Kidney epithelial cell (primary cell): ENCODE data around the gene APBB3. TPM values are rescaled to one million over a fixed set of nuclear protein-coding genes. Genes with fewer than 3 reads are reported as not detected.

ENCODE experiments used
- DNase-seq: peaks from one replicate; pipeline ENCODE4 v3.0.0-alpha.2; 2010; ENCODE audit warnings: low read depth
- H3K27me3 ChIP-seq: 2 replicates; pipeline ENCODE4 v1.6.0; 2011; ENCODE audit warnings: low read length; ENCODE audit not compliant: control insufficient read depth, insufficient read depth
- H3K36me3 ChIP-seq: 2 replicates; pipeline ENCODE4 v1.5.1; 2011; ENCODE audit warnings: low read length; ENCODE audit not compliant: control insufficient read depth, insufficient read depth
- H3K4me3 ChIP-seq: 2 replicates; pipeline ENCODE4 v1.5.1; 2011; ENCODE audit warnings: low read depth, mild to moderate bottlenecking, control low read depth, low read length
- total RNA-seq: library from RNA; depleted of rRNA; stranded (reverse); fragments of >200 nt; gene quantifications from 2 replicates; pipeline ENCODE4 v1.2.3, GENCODE V29; 2015
- TF ChIP-seq, protein P1 (sequence below): IDR thresholded peaks from 2 replicates; pipeline ENCODE4 v1.5.1; 2011; ENCODE audit warnings: mild to moderate bottlenecking, moderate library complexity, low read length, control low read depth, inconsistent platforms; ENCODE audit not compliant: insufficient read depth, poor library complexity, severe bottlenecking

Gene APBB3
- total RNA-seq, 1 donor from 2014 or later = 13.3 TPM

DNA sequence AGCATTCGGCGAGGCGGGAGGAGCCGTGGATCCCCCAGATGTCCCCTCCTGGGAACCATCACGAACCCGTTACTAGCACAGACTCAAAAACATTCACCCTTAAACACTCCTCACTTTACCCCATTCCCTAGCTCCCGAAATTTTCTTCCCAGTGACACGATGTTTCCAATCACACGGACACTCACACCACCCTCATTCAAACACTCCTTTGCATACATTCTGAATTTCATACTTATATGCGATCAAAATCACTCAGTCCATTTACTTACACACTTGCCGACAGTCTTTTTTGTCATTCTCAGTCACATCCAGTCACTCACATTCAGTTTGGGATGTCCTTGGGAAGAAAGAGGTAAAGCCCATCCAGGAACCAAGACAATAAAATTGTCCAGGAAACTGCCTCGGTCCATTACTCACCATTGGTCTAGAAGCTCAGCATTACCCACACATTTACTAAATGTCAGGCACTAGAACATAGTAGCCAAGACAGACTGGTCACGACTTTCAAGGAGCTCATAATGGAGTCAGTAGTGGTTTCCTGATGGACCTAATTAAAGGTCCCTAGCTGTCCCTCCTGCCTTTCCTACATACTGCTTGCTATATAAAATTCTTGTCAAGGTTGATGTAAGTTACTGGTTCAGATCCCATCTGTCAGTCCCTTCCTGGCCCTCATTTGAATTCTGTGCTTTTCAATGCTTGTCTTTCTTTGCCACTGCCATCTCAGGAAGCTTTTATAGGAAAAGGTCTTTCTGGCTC is 804 bp upstream of the APBB3 start:
- no peak for DNase-seq
- H3K4me3 ChIP-seq = peak overlapping the region; percentile 82
- no peaks in the 10 kb centered on the region for H3K27me3 ChIP-seq
- peaks cover 7% of the 10 kb centered on the region for H3K36me3 ChIP-seq
- TF ChIP-seq, protein P1, sequence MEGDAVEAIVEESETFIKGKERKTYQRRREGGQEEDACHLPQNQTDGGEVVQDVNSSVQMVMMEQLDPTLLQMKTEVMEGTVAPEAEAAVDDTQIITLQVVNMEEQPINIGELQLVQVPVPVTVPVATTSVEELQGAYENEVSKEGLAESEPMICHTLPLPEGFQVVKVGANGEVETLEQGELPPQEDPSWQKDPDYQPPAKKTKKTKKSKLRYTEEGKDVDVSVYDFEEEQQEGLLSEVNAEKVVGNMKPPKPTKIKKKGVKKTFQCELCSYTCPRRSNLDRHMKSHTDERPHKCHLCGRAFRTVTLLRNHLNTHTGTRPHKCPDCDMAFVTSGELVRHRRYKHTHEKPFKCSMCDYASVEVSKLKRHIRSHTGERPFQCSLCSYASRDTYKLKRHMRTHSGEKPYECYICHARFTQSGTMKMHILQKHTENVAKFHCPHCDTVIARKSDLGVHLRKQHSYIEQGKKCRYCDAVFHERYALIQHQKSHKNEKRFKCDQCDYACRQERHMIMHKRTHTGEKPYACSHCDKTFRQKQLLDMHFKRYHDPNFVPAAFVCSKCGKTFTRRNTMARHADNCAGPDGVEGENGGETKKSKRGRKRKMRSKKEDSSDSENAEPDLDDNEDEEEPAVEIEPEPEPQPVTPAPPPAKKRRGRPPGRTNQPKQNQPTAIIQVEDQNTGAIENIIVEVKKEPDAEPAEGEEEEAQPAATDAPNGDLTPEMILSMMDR = no peak

DNA sequence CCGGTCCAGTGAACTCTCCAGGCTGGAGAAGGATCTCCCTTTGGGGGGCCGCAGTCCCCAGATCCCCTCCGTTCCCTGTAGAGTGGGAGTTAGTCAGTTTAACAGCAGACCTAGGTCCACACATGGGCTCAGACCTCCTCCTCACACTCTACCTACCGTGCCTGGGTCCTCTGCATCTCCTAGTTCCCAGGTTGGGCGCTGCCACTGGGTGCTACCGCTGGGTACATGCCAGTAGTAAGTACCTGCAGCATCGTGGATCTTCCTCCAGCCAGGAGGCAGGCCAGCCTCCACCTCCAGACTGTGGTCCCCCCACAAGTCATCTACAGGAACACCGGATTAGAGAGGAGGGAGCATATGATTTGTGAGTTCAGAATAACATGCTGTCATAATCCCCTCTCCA is 802 bp downstream of the APBB3 start:
- Histone ChIP-seq H3K27me3 (no peaks in the 10 kb centered on the region), H3K36me3 (peaks cover 7% of the 10 kb centered on the region), H3K4me3 (peak overlapping the region; percentile 82)
- no peak for DNase-seq
- TF ChIP-seq, protein P1 = no peak

DNA sequence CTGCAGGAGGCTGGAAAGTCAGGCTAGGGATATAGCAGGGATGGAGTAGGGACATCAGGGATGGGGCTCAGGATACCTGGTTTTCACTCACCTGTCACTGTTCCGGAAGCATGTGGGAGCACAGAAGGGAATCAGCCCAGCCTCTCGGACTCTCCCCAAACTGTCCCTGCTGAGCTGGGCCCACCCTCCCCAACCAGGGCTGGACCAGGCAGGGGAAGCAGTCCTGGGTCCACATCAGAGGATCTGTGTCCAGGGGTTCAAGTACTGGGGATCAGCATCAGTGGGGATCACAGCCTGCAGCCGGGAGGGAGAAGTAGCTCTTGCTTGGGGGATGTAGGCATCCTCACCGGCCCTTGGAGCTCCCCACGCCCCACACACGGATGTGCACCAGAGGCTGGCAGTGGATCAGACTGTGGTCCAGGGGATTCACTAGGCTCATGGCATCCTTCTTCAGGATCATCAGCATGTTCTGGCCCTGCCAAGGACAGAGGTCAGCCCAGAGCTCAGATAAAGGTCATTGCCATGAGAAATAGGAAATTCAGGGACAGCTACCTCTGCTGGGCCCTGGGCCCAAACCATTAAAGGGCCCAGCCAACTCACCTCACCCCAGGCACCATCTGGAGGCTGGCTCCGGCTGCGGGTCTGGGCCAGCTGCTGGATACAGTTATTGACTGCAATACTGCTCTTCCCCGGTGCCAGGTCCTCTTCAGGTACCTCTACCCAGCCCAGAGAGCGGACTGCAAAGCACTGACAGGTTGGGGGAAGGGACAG is 2.5 kb downstream of the APBB3 start:
- TF ChIP-seq, protein P1 = no peak
- no peaks in the 10 kb centered on the region for H3K27me3 ChIP-seq
- H3K4me3 ChIP-seq = no peak overlapping the region
- DNase-seq = no peak
- H3K36me3 ChIP-seq = peaks cover 4% of the 10 kb centered on the region

DNA sequence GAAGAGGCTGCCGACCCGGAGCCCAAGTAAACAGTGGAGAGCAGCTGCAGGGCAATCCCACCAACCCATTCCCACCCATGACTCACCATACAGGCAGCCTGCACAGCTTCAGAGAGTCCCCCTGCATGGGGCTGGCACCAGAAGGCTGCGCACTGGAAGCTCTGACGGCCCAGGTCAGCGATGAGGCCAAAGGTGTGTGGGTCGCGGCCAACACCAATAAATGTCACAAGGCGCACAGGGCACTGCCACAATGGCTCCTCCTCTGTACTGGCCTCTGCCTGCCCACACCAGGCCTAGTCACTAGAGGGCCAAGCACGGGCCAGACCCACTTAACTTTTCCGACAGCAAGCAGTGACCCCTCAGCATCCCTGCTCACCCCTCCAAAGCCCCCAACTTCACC is 4.2 kb downstream of the APBB3 start:
- DNase-seq = no peak
- Histone ChIP-seq H3K4me3 (no peak overlapping the region), H3K27me3 (no peaks in the 10 kb centered on the region), H3K36me3 (no peaks in the 10 kb centered on the region)
- TF ChIP-seq, protein P1 = no peak

DNA sequence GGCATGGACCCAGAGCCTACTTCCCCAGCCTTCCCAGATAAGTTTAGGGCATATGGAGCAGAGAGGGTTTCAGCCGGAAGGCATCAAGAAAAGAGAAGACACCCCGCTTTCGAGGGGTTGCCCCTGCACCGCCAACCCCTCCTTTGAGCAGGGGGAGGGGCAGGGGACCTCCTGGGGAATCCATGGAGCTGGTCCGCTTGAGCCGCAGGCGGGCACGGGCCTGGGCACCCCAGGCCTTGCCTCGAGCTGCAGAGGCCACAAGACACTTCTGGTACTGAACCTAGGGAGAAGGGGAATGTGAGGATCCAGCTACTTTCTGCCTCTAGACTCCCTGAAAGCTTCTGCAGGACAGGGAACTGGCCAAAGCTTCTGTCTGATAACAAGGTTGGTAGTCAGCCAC is 5.9 kb downstream of the APBB3 start:
- Histone ChIP-seq H3K27me3 (no peaks in the 10 kb centered on the region), H3K4me3 (no peak overlapping the region), H3K36me3 (no peaks in the 10 kb centered on the region)
- DNase-seq = no peak
- TF ChIP-seq, protein P1 = no peak
